Activated CD8-positive, alpha-beta memory T cell treated with anti-CD3 and anti-CD28 coated beads, Interleukin-2, amount 10 ng/mL, durations not matched to agents 7 days and 5 days (primary cell): Measurements from ENCODE around the gene PCLAF. TPM values are rescaled to one million over a fixed set of nuclear protein-coding genes. Genes with fewer than 3 reads are reported as not detected.
A peak's percentile ranks its signal among the peaks of the same experiment; 100 is the strongest.
"Not testable (repeated sequence)": the region's sequence is repeated elsewhere in the genome, so short reads cannot be mapped to it uniquely, and the experiment has no call there.

Experiments used
- ATAC-seq: fragments of 150-1000 bp; cut with Tn5 transposase; one replicate; pipeline ENCODE4 v1.10.0; 2021; ENCODE audit warnings: moderate library complexity
- CTCF ChIA-PET: fragments of 350-600 bp; sonication (Branson Sonifier 250); formaldehyde crosslinking; loops from one replicate; lab custom pipeline; 2021; ENCODE audit warnings: antibody characterized with exemption; lab: Charles Lee
- DNase-seq: peaks from one replicate; pipeline ENCODE4 v3.0.0-alpha.2; 2020
- H3K27ac Mint-ChIP-seq: one replicate; pipeline ENCODE4 v1.8.0; 2021; ENCODE audit warnings: mild to moderate bottlenecking, mixed read lengths
- H3K27me3 Mint-ChIP-seq: one replicate; pipeline ENCODE4 v1.8.0; 2021; ENCODE audit warnings: mixed read lengths
- H3K36me3 Mint-ChIP-seq: one replicate; pipeline ENCODE4 v1.8.0; 2021; ENCODE audit warnings: mild to moderate bottlenecking, mixed read lengths
- H3K4me1 Mint-ChIP-seq: one replicate; pipeline ENCODE4 v1.8.0; 2021; ENCODE audit warnings: mixed read lengths
- H3K4me3 Mint-ChIP-seq: one replicate; pipeline ENCODE4 v1.8.0; 2021; ENCODE audit warnings: mild to moderate bottlenecking, moderate library complexity, mixed read lengths
- H3K9me3 Mint-ChIP-seq: one replicate; pipeline ENCODE4 v1.8.0; 2022; ENCODE audit warnings: low read depth, mixed read lengths
- total RNA-seq, 2 experiments: library from RNA; stranded (reverse); gene quantifications; one replicate each; pipeline ENCODE4 v1.2.3, GENCODE V29; 2021

The PCLAF gene, protein sequence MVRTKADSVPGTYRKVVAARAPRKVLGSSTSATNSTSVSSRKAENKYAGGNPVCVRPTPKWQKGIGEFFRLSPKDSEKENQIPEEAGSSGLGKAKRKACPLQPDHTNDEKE
- 100 to 1,000 TPM; 138 to 139 TPM for total RNA-seq

DNA sequence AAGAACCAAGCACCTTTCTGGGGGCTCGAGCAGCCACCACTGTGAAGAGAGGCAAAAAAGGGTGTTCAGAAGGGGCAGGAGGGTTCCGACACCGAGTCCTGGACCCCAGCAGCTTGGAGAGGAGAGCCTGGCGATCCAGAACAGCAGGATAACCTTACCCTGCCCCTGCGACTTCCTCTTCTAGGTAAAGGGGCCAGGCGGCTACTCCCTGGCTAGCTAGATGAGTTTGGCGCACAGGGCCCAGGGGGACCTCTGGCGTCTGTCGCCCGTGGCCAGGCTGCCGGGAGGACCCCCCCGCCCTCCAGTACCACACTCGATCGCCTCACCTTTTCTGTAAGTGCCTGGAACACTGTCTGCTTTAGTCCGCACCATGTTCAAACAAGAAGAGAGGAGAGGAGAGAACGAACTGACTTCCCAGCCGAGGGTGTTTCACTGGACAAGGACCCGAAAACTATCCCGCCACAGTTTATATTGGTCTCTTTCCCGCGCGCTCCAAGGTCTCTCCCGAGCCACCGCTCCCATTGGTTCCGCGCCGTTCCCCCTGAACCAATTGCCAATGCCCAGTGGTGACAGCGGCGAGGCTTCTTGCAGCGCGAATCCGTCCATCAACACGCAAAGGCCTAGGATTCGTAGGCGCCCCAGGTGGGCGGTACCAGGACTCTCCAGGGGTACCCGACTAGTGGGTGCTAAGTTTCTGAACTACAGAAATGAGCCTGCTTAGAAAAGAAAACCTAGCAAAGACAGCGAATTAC, at the start of gene PCLAF:
TSS of gene PCLAF (minus strand) at position 442 of the 752 bp plus-strand sequence. CDS start at position 372, 70 bp downstream.
- peak within 1 kb of the TSS; percentile 84 for H3K27ac Mint-ChIP-seq
- H3K27me3 Mint-ChIP-seq = no peaks in the 10 kb centered on the region

DNA sequence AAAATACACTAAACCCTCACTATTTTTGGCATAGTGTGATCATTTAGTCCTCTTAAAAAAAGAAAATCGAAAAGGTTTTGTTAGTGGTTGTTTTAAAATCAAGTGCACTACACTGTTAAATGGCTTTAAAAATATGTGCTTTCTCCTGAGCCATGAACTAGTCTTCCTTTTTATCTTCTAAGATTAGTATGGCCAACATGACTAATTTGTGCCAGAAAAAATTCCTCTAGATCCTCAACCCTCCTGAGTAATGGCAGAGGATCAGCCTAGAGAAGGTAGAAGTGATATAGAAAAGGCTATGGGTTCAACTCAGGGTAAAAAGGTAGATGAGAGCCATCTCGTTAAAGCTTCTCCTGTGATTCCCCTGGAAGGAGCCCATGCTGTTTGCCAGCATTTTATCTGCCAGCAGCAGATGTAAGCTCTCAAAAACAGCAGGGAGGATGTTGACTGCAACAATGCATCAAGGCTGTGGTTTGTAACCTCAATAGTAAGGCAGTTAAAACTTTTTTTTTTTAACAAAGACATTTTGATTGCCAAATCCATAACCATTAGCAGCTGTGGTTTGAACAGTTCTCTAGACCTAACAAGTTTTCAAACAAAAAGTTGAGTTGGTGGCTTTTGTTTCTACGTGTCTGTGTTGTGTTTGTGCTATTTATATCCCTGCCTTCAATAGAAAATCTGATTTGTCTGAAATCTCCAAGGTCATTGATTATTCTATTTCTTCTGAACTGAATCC, 48.9 kb upstream of the PCLAF start:
- CTCF ChIA-PET = interaction anchor here (0.8 to 2.1 kb wide), 7 partner anchors 14 to 298 kb away, joined by 3 to 11 read pairs (median 3); no protein-coding TSS in a partner anchor
- ATAC-seq = peak; percentile 83
- Mint-ChIP-seq H3K27me3 (no peaks in the 10 kb centered on the region), H3K27ac (peak overlapping the region; percentile 89), H3K36me3 (peaks cover 25% of the 10 kb centered on the region), H3K4me1 (peaks cover 29% of the 10 kb centered on the region), H3K9me3 (no peaks in the 10 kb centered on the region), H3K4me3 (peak overlapping the region; percentile 63)
- DNase-seq = peak; percentile 72

More for the DNA sequence above, at the start of gene PCLAF:
- CTCF ChIA-PET = interaction anchor here (1.1 to 1.6 kb wide), 2 partner anchors 122 to 347 kb away, joined by 3 to 4 read pairs; no protein-coding TSS in a partner anchor
- DNase-seq = peak; percentile 99
- H3K4me3 Mint-ChIP-seq = peak within 1 kb of the TSS; percentile 90
- peaks cover 23% of the 10 kb centered on the region for H3K4me1 Mint-ChIP-seq
- ATAC-seq = peak; percentile 100
- H3K9me3 Mint-ChIP-seq = no peaks in the 10 kb centered on the region
- H3K36me3 Mint-ChIP-seq = peaks cover 21% of the 10 kb centered on the region

DNA sequence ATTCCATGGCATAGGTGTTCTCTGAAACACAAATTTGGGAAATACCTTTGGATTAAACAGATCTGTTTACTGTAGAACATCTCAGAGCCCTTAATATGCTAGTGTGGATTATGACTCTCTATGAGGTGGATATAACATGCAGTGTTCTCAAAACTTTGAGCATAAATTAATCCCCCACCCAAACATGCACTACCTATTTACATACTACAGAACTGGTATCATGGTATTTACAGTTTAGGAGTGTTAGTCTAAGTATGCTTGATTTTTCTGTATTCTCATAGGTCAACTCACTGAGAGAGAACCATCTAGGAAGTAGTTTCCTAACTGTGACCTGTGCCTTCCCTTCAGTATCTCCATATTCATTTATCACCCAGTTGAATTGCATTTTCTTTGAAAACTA, 48.2 kb upstream of the PCLAF start:
- Mint-ChIP-seq H3K27me3 (no peaks in the 10 kb centered on the region), H3K27ac (peak overlapping the region; percentile 89), H3K36me3 (peaks cover 28% of the 10 kb centered on the region), H3K4me1 (peaks cover 29% of the 10 kb centered on the region), H3K4me3 (peak overlapping the region; percentile 26), H3K9me3 (no peaks in the 10 kb centered on the region)
- no peak for DNase-seq
- ATAC-seq = peak; percentile 20
- CTCF ChIA-PET = no interaction called here

DNA sequence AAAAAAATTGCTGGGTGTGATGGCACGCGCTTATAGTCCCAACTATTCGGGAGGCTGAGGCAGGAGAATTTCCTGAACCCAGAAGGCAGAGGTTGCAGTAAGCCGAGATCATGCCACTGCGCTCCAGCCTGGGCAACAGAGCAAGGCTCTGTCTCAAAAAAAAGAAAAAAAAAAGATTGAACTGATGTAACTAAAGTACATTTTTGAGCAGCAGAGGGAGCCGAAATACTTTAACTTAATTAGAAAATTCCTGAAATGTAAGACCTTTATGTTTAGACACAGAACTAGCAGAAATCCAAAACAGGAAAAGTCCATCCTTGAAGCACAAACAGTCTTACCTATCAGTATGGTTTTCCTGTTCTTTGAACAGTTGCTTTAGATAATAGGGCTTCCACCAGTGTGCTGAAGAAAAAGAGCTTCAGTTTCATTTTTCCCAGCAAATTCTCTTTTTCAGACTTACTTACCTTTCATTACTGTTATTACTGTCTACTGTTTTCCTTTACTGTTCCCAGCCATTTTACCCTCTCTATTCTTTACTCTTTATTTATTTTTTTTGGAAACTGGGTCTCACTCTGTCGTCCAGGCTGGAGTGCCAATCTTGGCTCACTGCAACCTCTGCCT, 45.7 kb upstream of the PCLAF start:
- H3K27me3 Mint-ChIP-seq = no peaks in the 10 kb centered on the region
- peaks cover 28% of the 10 kb centered on the region for H3K36me3 Mint-ChIP-seq
- H3K4me1 Mint-ChIP-seq = peaks cover 29% of the 10 kb centered on the region
- ATAC-seq (no peak), DNase-seq (no peak)
- H3K9me3 Mint-ChIP-seq = no peaks in the 10 kb centered on the region
- peak overlapping the region; percentile 69 for H3K27ac Mint-ChIP-seq
- H3K4me3 Mint-ChIP-seq = no peak overlapping the region
- CTCF ChIA-PET = interaction anchor here (0.6 to 3.3 kb wide), 21 partner anchors 11 to 301 kb away, joined by 3 to 34 read pairs (median 3); partner anchors contain the start of genes TRIP4 and ZNF609

DNA sequence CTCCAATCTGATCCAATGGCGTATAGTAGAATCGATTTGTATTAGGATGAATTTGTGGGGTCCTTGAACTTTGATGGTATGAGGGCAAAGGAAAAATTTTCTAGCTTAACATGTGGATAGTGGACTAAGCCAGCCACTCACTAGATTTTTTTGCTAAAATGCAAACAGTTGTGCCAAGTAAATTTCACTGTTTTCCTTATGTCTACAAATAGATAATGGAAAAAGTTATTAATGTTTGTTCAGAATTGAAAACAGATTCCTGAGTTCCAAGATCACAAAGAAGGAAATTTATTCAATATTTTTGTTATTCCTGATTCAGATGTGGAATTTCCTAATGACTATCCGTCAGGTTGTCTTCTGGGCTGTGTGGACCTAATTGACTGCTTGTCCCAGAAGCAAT, 44.0 kb upstream of the PCLAF start:
- ATAC-seq = no peak

DNA sequence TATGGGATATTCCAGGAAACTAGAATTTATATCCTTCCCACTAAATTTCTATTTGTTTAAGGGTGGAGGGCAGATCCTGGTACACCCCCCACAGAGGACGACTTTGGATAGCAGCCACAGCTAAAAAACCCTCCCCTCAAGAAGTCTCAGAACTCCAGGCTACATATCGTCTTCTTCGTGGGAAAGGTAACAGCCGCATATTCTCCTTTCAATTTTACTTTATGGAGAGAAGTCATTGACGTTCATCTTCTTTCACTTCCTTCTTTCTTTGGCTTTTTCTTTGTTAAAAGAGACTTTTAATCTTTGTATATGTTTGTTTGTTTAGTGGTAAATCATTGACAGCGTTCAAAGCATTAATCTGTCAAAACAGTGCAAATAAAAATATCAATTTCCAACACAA, 42.7 kb upstream of the PCLAF start:
- Mint-ChIP-seq H3K36me3 (peaks cover 21% of the 10 kb centered on the region), H3K27ac (peak overlapping the region; percentile 5), H3K4me1 (peaks cover 8% of the 10 kb centered on the region), H3K9me3 (no peaks in the 10 kb centered on the region), H3K27me3 (no peaks in the 10 kb centered on the region), H3K4me3 (no peak overlapping the region)
- CTCF ChIA-PET = interaction anchor here (1.6 kb wide), 1 partner anchor 229 kb away, joined by 6 read pairs; no protein-coding TSS in a partner anchor
- DNase-seq (no peak), ATAC-seq (no peak)

More for the DNA sequence above, 44.0 kb upstream of the PCLAF start:
- DNase-seq = no peak
- Mint-ChIP-seq H3K36me3 (peaks cover 23% of the 10 kb centered on the region), H3K9me3 (no peaks in the 10 kb centered on the region), H3K27me3 (no peaks in the 10 kb centered on the region), H3K4me3 (no peak overlapping the region), H3K4me1 (peaks cover 19% of the 10 kb centered on the region), H3K27ac (no peak overlapping the region)
- CTCF ChIA-PET = interaction anchor here (1.0 to 3.3 kb wide), 3 partner anchors 39 to 303 kb away, joined by 3 to 34 read pairs (median 5); no protein-coding TSS in a partner anchor

DNA sequence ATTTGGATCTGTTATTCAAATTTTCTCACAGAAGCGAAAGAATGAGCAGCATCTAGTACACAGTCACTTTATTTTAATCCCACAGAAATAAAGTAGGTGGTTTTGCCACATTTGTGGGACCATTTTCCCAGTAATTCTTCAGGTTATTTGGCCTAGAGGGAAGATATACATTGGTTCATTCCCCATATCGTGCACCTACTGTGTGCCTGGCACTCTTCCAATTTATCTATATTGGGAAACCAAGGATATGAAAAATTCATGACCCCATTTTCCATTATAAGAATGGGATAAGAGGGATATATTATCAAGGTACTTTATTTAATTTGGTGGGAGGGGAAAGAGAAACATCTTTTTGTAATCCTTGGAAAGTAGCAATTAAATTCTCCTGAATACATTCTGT, 41.5 kb upstream of the PCLAF start:
- no peaks in the 10 kb centered on the region for H3K27me3 Mint-ChIP-seq
- peaks cover 23% of the 10 kb centered on the region for H3K36me3 Mint-ChIP-seq
- no peaks in the 10 kb centered on the region for H3K9me3 Mint-ChIP-seq
- CTCF ChIA-PET = interaction anchor here (1.0 kb wide), 1 partner anchor 305 kb away, joined by 3 read pairs; no protein-coding TSS in a partner anchor
- peaks cover 8% of the 10 kb centered on the region for H3K4me1 Mint-ChIP-seq
- no peak overlapping the region for H3K27ac Mint-ChIP-seq
- no peak for ATAC-seq
- DNase-seq = no peak
- no peak overlapping the region for H3K4me3 Mint-ChIP-seq

DNA sequence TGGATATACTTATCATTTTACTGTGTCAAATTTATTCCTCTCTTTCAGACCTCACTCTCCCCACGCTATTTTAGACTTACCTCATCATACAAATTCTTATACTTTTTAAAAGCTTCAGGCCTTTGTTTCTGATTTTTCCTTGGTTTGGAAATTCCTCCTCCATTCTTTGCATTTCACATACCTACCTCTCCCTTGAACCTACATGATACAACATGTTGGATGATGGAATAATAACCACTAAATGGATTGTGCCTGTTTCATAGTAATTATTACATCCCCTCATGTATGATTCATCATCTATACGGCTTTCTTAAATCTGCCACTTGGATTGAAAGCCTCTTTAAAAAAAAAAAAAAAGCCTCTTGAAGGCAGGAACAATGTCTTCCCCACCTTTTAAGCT, 31.0 kb upstream of the PCLAF start:
- Mint-ChIP-seq H3K4me3 (no peak overlapping the region), H3K27ac (no peak overlapping the region), H3K36me3 (peaks cover 41% of the 10 kb centered on the region), H3K4me1 (no peaks in the 10 kb centered on the region), H3K27me3 (no peaks in the 10 kb centered on the region), H3K9me3 (no peaks in the 10 kb centered on the region)
- DNase-seq = no peak
- ATAC-seq = no peak
- CTCF ChIA-PET = interaction anchor here (1.0 kb wide), 1 partner anchor 241 kb away, joined by 3 read pairs; no protein-coding TSS in a partner anchor

DNA sequence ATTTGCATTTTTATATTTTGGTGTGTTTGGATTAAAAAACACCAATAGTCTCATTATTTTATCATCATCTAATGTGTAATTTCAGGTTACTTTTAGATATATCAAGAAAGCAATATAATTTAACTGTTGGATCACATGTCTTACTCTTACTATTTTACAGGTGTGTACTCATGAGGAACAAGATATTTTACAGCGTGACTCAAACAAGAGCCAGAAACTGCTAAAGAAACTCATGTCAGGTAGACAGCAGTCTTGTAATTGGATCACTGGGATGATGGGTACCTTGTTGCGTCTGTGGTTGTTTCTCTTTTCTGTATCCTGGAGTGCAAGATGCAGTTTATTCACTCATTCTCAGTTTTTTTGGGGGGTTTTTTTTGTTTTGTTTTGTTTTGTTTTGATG, 19.3 kb upstream of the PCLAF start:
- Mint-ChIP-seq H3K4me1 (no peaks in the 10 kb centered on the region), H3K4me3 (no peak overlapping the region), H3K27ac (no peak overlapping the region), H3K27me3 (no peaks in the 10 kb centered on the region), H3K9me3 (no peaks in the 10 kb centered on the region), H3K36me3 (peaks cover 29% of the 10 kb centered on the region)
- DNase-seq = no peak
- CTCF ChIA-PET = no interaction called here
- no peak for ATAC-seq

DNA sequence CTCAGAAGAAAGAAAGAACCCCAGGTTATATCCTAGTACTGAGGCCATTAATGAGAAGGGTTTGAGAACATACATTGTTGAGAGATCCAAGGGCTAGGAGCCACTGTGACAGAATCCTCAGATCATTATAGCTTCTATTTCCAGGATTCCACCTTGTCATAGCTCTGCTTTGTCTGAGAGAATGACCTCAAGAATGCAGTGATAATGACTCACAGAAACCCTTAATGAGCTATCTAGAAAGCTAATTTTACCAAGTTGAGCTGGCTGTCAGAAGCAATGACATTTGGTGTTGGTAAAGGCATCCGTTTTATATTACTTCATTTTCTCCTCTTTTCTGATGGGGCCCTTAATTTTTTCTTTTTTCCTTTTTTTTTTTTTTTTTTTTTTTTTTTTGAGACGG, 17.3 kb upstream of the PCLAF start:
- H3K4me1 Mint-ChIP-seq = peaks cover 5% of the 10 kb centered on the region
- CTCF ChIA-PET = no interaction called here
- H3K27ac Mint-ChIP-seq = no peak overlapping the region
- H3K4me3 Mint-ChIP-seq = no peak overlapping the region
- H3K27me3 Mint-ChIP-seq = no peaks in the 10 kb centered on the region
- ATAC-seq = no peak
- H3K9me3 Mint-ChIP-seq = no peaks in the 10 kb centered on the region
- DNase-seq = no peak
- peaks cover 34% of the 10 kb centered on the region for H3K36me3 Mint-ChIP-seq

DNA sequence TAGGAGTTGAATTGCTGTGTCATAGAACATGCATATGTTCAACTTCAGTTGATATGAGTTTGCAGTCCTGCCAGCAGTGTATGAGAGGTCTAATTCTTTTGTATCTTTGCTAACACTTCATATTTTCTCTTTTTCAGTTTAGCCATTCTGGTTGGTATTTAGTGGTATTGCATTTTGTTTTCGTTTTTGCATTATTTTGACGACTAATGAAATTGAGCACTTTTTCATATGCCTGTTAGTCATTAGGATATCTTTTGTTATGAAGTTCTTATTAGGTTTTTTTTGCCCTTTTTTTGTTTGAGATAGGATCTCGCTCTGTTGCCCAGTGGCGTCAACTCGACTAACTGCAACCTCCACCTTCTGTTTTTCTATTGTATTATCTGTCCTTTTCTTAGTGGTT, 15.5 kb upstream of the PCLAF start:
- Mint-ChIP-seq H3K27me3 (no peaks in the 10 kb centered on the region), H3K36me3 (peaks cover 34% of the 10 kb centered on the region), H3K4me1 (peaks cover 8% of the 10 kb centered on the region), H3K4me3 (no peak overlapping the region), H3K9me3 (no peaks in the 10 kb centered on the region), H3K27ac (no peak overlapping the region)
- ATAC-seq (no peak), DNase-seq (no peak)
- CTCF ChIA-PET = no interaction called here

DNA sequence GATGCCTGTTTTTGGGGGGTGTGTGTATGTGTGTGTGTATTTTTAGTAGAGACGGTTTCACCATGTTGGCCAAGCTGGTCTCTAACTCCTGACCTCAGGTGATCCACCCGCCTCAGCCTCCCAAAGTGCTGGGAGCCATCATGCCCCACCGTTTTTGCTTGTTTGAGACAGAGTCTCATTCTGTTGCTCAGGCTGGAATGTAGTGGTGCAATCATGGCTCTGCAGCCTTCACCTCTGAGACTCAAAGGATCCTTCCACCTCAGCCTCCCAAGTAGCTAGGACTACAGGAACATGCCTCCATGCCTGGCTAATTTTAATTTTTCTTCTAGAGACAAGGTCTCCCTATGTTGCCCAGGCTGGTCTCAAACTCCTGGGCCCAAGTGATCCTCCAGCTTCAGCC, 11.2 kb upstream of the PCLAF start:
- peaks cover 22% of the 10 kb centered on the region for H3K36me3 Mint-ChIP-seq
- DNase-seq, H3K9me3 Mint-ChIP-seq, H3K27me3 Mint-ChIP-seq, H3K27ac Mint-ChIP-seq, ATAC-seq, H3K4me3 Mint-ChIP-seq: not testable (repeated sequence)
- CTCF ChIA-PET = interaction anchor here (1.5 kb wide), 1 partner anchor 239 kb away, joined by 4 read pairs; no protein-coding TSS in a partner anchor
- H3K4me1 Mint-ChIP-seq = peaks cover 22% of the 10 kb centered on the region

DNA sequence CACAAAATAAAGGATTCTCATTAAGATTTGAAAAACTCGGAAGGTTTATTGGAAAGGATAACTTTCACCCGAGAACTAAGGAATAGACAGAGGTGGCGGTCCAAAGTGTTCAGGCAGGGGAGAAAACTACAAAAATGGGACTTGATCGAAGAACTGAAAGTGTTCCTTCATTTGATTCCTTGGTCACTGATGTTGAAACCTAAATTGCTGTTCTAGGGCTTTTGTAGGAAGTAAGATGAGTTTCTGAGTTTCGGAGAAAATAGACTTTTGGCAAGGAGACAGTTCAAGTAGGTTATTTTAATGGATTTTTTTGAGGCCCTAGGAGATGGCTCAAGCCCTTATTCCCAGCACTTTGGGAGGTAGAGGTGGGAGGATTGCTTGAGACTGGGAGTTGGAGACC, 7.8 kb upstream of the PCLAF start:
- Mint-ChIP-seq H3K36me3 (peaks cover 8% of the 10 kb centered on the region), H3K4me1 (peaks cover 21% of the 10 kb centered on the region), H3K4me3 (peak overlapping the region; percentile 94), H3K9me3 (no peaks in the 10 kb centered on the region), H3K27ac (peak overlapping the region; percentile 10), H3K27me3 (no peaks in the 10 kb centered on the region)
- DNase-seq (no peak), ATAC-seq (no peak)
- CTCF ChIA-PET = interaction anchor here (2.0 kb wide), 1 partner anchor 38 kb away, joined by 8 read pairs; no protein-coding TSS in a partner anchor
